Mesenteric fat pad (tissue), 1 donor: ENCODE data around the gene ARF1. TPM values are rescaled to one million over a fixed set of nuclear protein-coding genes. Genes with fewer than 3 reads are reported as not detected.

Experiments used
- DNase-seq: peaks from one replicate; pipeline ENCODE4 v3.0.0-alpha.2; 2020; ENCODE audit warnings: low spot score
- total RNA-seq: library from RNA; stranded (reverse); fragmentation: NEBNext Ultra II Directional; extraction: Animal tissue kit (Norgen Biotek cat#: 25700); gene quantifications from one replicate; pipeline ENCODE4 v1.2.1, GENCODE V29; 2021
- donor health status: DM: yes; HTN: yes; CAD: no.

ARF1 gene
- total RNA-seq, 1 donor from 2014 or later, result 352 TPM

- DNase-seq, result no peak
Observed at GRCh38 chr1:228117335-228117734, 34.8 kb downstream of the ARF1 start.

GRCh38 chr1:228118040-228118439 is 35.5 kb downstream of the ARF1 start:
- no peak for DNase-seq

- no peak for DNase-seq
Observed at GRCh38 chr1:228120351-228120750, 37.8 kb downstream of the ARF1 start.

GRCh38 chr1:228120857-228121489 is 38.5 kb downstream of the ARF1 start:
- peak; percentile 24 for DNase-seq

GRCh38 chr1:228122921-228123441 is 40.5 kb downstream of the ARF1 start:
- peak; percentile 11 for DNase-seq

- DNase-seq, result peak; percentile 1
Observed at GRCh38 chr1:228123505-228123904, 41.0 kb downstream of the ARF1 start.

GRCh38 chr1:228125185-228125584 is 42.7 kb downstream of the ARF1 start:
- no peak for DNase-seq

- peak; percentile 30 for DNase-seq
Observed at GRCh38 chr1:228131766-228132165, 49.3 kb downstream of the ARF1 start.

GRCh38 chr1:228134591-228134990 is 52.1 kb downstream of the ARF1 start:
- peak; percentile 72 for DNase-seq

GRCh38 chr1:228136901-228137300 is 54.4 kb downstream of the ARF1 start:
- no peak for DNase-seq

- DNase-seq, result no peak
Observed at GRCh38 chr1:228139406-228139930, 57.0 kb downstream of the ARF1 start.

- DNase-seq, result peak; percentile 100
Observed at GRCh38 chr1:228139931-228140723, 57.6 kb downstream of the ARF1 start, which contains the start of gene GUK1. Gene GUK1, plus strand, starts transcription at chr1:228140279. Its CDS starts 24 bp downstream, at chr1:228140303.

- no peak for DNase-seq
Observed at GRCh38 chr1:228140724-228141225, 58.3 kb downstream of the ARF1 start.

GRCh38 chr1:228141226-228142044 is 58.9 kb downstream of the ARF1 start:
- DNase-seq, result peak; percentile 90

- DNase-seq, result peak; percentile 88
Observed at GRCh38 chr1:228142155-228142691, 59.7 kb downstream of the ARF1 start.

GRCh38 chr1:228142701-228143136 is 60.2 kb downstream of the ARF1 start:
- DNase-seq, result no peak

- no peak for DNase-seq
Observed at GRCh38 chr1:228143480-228144192, 61.1 kb downstream of the ARF1 start.

- no peak for DNase-seq
Observed at GRCh38 chr1:228144193-228144992, 61.9 kb downstream of the ARF1 start.

- no peak for DNase-seq
Observed at GRCh38 chr1:228144993-228145343, 62.5 kb downstream of the ARF1 start.
